Astrocyte (in vitro differentiated cells and primary cell): Measurements from ENCODE around the gene PIGX.
"Not testable (repeated sequence)": the region's sequence is repeated elsewhere in the genome, so short reads cannot be mapped to it uniquely, and the experiment has no call there.

Experiments
- EZH2 ChIP-seq: IDR thresholded peaks from 2 replicates; pipeline ENCODE4 v1.6.1; 2012; ENCODE audit warnings: mild to moderate bottlenecking, low read length, inconsistent platforms; ENCODE audit not compliant: insufficient read depth
- TF ChIP-seq, protein P1 (sequence below): IDR thresholded peaks from 2 replicates; pipeline ENCODE4 v1.5.1; 2011; ENCODE audit warnings: low read depth, mild to moderate bottlenecking, inconsistent platforms, low read length, moderate library complexity; ENCODE audit not compliant: insufficient read depth

DNA sequence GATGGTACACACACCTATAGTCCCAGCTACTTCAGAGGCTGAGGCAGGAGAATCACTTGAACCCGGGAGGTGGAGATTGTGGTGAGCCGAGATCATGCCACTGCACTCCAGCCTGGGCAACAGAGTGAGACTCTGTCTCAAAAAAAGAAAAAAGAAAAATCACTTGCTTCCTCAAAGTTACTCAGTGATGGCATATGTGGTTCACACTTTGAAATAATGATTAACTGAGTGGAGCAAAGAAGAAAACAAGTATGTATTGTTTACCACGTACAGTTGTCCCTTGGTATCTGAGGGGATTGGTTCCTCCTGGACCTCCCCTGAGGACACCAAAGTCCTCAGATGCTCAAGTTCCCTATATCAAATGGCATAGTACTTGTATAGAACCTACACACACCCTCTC lies 5.0 kb downstream of the PIGX start:
- TF ChIP-seq, protein P1, sequence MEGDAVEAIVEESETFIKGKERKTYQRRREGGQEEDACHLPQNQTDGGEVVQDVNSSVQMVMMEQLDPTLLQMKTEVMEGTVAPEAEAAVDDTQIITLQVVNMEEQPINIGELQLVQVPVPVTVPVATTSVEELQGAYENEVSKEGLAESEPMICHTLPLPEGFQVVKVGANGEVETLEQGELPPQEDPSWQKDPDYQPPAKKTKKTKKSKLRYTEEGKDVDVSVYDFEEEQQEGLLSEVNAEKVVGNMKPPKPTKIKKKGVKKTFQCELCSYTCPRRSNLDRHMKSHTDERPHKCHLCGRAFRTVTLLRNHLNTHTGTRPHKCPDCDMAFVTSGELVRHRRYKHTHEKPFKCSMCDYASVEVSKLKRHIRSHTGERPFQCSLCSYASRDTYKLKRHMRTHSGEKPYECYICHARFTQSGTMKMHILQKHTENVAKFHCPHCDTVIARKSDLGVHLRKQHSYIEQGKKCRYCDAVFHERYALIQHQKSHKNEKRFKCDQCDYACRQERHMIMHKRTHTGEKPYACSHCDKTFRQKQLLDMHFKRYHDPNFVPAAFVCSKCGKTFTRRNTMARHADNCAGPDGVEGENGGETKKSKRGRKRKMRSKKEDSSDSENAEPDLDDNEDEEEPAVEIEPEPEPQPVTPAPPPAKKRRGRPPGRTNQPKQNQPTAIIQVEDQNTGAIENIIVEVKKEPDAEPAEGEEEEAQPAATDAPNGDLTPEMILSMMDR = not testable (repeated sequence)
- not testable (repeated sequence) for TF ChIP-seq EZH2
